ENCODE data around the gene SRL. TPM values are rescaled to one million over a fixed set of nuclear protein-coding genes. Genes with fewer than 3 reads are reported as not detected.
"Not testable (repeated sequence)": the region's sequence is repeated elsewhere in the genome, so short reads cannot be mapped to it uniquely, and the experiment has no call there.

The SRL gene
- polyA plus RNA-seq, 3 donors from 2014 or later: not detected

DNA sequence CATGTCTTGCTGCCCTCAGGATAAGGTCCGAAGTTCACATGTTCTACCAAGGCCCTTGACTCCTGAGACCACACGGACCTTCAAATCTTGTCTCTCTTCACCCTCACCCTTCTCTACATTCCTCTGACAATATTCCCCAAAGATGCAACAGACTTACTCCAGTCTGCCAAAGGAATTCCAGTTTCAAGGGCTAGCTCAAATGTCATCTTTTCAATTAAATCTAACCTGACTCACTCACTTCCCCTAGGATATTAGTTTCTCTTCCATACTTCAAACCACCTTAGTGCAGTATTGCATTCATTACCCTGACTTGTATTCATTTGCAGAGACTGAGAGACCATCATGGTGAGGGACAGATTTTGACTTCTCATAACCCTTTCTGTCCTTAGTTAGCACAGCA, 66.0 kb downstream of the SRL start:
- peaks cover 0 to 10% (median 0%) of the 10 kb centered on the region in 3 donors for H3K36me3 Mint-ChIP-seq
- H3K4me1 Mint-ChIP-seq: no peaks in the 10 kb centered on the region
- H3K9me3 Mint-ChIP-seq: no peaks in the 10 kb centered on the region
- peaks cover 0 to 3% (median 3%) of the 10 kb centered on the region in 3 donors for H3K27me3 Mint-ChIP-seq (ENCODE audit: low read depth in 3 of 3)
- no peak for DNase-seq
- H3K27ac Mint-ChIP-seq: no peak overlapping the region
- H3K4me3 Mint-ChIP-seq: no peak overlapping the region

DNA sequence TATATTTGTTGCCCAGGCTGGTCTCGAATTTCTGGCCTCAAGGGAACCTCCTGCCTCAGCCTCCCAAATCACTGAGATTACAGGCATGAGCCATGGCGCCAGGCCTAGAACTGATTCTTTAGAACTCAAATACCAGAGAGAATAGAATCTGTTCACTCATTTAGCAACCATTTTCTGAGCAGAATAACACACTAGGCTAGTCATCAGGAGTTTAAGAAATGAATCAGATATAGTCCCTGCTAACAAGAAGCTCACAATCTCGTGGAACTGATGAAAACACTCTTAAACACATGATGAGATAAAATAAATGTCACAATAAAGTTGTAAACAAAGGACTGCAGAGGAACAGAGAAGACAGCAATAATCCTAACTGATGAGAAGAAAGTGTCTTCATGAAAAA, 69.8 kb downstream of the SRL start:
- H3K9me3 Mint-ChIP-seq: no peaks in the 10 kb centered on the region
- H3K36me3 Mint-ChIP-seq: peaks cover 0 to 10% (median 0%) of the 10 kb centered on the region in 3 donors
- peaks cover 0 to 3% (median 0%) of the 10 kb centered on the region in 3 donors for H3K27me3 Mint-ChIP-seq (ENCODE audit: low read depth in 3 of 3)
- H3K27ac Mint-ChIP-seq: peak overlapping the region in 1 of 6 donors; percentile 18
- no peaks in the 10 kb centered on the region for H3K4me1 Mint-ChIP-seq
- H3K4me3 Mint-ChIP-seq: peak overlapping the region in 1 of 5 donors; percentile 4
- no peak for DNase-seq

DNA sequence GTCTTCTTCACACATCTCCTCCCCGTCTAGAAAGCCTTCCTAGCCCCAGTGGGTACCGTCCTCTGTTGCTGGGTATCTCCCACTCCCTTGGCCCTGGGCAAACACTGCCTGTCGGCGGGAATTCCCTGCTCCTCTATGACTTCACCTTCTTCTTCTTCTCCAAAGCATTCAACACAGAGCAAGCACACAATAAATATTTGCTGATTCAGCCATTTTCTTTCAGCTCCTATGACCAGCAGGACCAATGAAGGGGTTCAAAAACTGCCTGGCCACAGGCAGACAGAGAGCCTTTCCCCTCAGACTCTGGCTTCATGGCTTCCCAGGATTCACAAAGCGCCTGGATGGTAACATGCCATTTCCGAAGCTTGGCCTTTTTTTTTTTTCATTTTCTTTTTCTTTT, 72.5 kb downstream of the SRL start:
- no peaks in the 10 kb centered on the region for H3K9me3 Mint-ChIP-seq
- H3K4me3 Mint-ChIP-seq: no peak overlapping the region
- H3K27ac Mint-ChIP-seq: no peak overlapping the region
- H3K4me1 Mint-ChIP-seq: no peaks in the 10 kb centered on the region
- peaks cover 0 to 2% (median 2%) of the 10 kb centered on the region in 3 donors for H3K27me3 Mint-ChIP-seq (ENCODE audit: low read depth in 3 of 3)
- peaks cover 0 to 5% (median 0%) of the 10 kb centered on the region in 3 donors for H3K36me3 Mint-ChIP-seq
- no peak for DNase-seq

GRCh38 chr16:4166821-4167220, 75.1 kb downstream of the SRL start:
- H3K9me3 Mint-ChIP-seq: no peaks in the 10 kb centered on the region
- no peaks in the 10 kb centered on the region for H3K4me1 Mint-ChIP-seq
- H3K27ac Mint-ChIP-seq: peak overlapping the region in 2 of 6 donors; percentile 7 to 30
- H3K36me3 Mint-ChIP-seq: no peaks in the 10 kb centered on the region
- H3K4me3 Mint-ChIP-seq: no peak overlapping the region
- DNase-seq: no peak
- H3K27me3 Mint-ChIP-seq (ENCODE audit: low read depth in 3 of 3): peaks cover 0 to 2% (median 2%) of the 10 kb centered on the region in 3 donors

DNA sequence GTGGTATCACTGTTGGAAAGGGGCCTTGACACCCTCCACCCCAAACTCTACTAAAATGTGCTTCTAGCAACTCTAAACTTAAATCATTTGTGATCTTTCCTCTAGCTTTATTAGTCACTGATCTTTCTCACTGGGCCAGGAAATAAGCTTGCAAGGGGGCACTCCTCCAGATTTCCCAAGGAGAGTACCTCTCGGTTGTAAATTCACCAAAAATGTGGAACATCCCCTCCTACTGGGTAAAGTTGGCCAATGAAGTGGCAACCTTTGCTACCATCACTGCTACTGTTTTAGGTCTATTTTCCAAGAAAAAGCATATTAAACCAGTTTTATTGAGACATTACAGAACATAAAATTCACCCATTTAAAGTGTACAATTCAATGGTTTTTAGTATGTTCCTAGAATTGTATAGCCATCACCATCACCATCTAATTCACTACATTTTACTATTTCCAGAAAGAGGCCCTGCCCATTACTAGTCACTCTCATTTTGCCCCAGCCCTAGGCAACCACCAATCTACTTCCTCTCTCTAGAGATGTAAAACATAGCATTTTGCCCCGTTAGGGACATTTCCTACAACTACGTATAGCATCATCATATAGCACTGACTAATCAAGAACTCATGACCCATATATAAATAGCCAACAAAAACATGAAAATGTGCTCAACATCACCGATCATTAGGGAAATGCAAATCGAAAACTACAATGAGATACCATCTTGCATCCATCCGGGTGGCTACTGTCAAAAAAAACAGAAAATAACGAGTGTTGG, 81.0 kb downstream of the SRL start:
- no peak for DNase-seq
- no peaks in the 10 kb centered on the region for H3K36me3 Mint-ChIP-seq
- H3K4me1 Mint-ChIP-seq: peaks cover 0 to 8% of the 10 kb centered on the region in 2 donors
- H3K27ac Mint-ChIP-seq: peak overlapping the region in 2 of 6 donors; percentile 13 to 25
- H3K4me3 Mint-ChIP-seq: no peak overlapping the region
- H3K27me3 Mint-ChIP-seq (ENCODE audit: low read depth in 3 of 3): peaks cover 0 to 3% (median 2%) of the 10 kb centered on the region in 3 donors
- no peaks in the 10 kb centered on the region for H3K9me3 Mint-ChIP-seq

DNA sequence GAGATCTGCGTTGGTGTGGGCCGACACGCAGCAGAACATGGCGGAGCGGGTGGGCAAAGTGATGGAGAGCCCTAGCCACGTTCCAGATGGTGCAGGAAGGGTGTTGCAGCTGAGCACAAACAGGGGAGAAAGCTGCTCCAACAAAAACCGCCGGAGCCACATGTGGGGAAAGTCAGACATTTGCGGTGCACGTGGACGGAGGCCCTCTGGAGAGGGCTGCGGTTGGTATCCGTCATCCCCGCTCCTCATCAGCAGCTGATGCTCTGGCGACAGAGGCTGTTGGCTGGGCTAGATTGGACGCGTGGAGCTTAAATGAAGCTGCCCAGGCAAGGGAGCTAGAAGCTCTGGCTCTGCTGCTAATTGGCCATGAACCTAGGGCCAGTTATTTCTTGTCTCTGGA, 82.2 kb downstream of the SRL start:
- peaks cover 0 to 8% of the 10 kb centered on the region in 2 donors for H3K4me1 Mint-ChIP-seq
- no peaks in the 10 kb centered on the region for H3K36me3 Mint-ChIP-seq
- H3K9me3 Mint-ChIP-seq: no peaks in the 10 kb centered on the region
- no peak for DNase-seq
- no peak overlapping the region for H3K27ac Mint-ChIP-seq
- H3K4me3 Mint-ChIP-seq: no peak overlapping the region
- peaks cover 0 to 3% (median 2%) of the 10 kb centered on the region in 3 donors for H3K27me3 Mint-ChIP-seq (ENCODE audit: low read depth in 3 of 3)

DNA sequence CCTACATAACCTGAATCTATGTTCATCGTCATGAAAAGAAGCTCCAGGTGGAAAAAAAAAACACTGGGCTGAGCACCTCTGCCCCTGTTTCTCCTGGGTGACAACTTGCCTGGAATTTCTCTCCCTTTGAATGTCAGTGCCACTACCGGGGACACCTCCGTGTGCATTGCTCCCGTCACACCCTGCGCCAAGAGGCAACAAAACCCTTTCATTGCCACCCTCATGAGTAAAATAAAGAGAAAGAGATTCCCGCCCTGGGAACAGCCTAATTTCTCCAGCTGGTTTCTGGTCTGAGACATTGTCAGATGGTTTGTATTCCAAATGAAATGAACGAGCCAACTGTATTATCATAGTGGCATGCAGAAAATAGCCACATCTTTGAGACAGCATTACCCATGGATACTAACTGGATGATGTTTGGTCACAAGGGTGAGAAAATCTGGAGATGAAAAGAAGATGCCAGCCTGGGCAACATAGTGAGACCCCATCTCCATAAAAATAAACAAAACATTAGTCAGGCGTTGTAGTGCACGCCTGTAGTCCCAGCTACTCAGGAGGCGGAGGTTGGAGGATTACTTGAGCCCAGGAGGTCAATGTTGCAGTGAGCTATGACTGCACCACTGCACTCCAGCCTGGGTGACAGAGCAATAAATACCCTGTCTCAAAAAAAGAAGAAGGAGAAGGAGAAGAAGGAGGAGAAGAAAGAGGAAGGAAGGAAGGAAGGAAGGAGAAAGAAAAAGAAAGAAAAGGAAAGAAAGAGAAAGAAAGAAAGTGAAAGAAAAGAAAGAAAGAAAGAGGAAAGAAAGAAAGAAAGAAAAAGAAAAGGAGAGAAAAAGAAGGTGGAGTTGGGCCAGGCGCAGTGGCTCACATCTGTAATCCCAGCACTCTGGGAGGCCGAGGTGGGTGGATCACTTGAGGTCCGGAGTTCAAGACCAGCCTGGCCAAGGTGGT, 83.5 kb downstream of the SRL start:
- H3K27ac Mint-ChIP-seq: peak overlapping the region in 1 of 6 donors; percentile 45

DNA sequence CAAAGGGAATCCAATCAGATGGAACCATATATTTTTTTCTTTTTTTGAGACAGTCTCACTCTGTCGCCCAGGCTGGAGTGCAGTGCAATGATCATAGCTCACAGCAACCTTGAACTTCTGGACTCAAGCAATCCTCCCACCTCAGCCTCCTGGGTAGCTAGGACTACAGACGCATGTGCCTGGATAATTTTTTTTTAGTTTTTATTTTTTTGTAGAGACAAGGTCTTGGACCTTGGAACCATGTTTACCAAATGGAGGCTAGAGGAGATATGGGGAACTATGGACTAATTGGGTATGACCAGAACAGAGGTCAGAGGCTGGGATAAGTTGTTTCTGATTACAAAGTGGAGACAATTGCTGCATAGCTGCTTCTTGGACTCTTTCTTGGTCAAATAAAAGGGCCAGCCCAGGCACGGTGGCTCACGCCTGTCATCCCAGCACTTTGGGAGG, 84.5 kb downstream of the SRL start:
- H3K4me3 Mint-ChIP-seq: no peak overlapping the region
- H3K36me3 Mint-ChIP-seq: no peaks in the 10 kb centered on the region
- H3K9me3 Mint-ChIP-seq: no peaks in the 10 kb centered on the region
- H3K4me1 Mint-ChIP-seq: peaks cover 0 to 8% of the 10 kb centered on the region in 2 donors
- DNase-seq: no peak
- H3K27ac Mint-ChIP-seq: no peak overlapping the region
- peaks cover 1 to 3% (median 2%) of the 10 kb centered on the region in 3 donors for H3K27me3 Mint-ChIP-seq (ENCODE audit: low read depth in 3 of 3)

More for the DNA sequence above, 83.5 kb downstream of the SRL start:
- Mint-ChIP-seq H3K9me3 (no peaks in the 10 kb centered on the region), H3K27me3 (ENCODE audit: low read depth in 3 of 3) (peaks cover 0 to 3% (median 2%) of the 10 kb centered on the region in 3 donors), H3K36me3 (no peaks in the 10 kb centered on the region), H3K4me3 (no peak overlapping the region), H3K4me1 (peaks cover 0 to 8% of the 10 kb centered on the region in 2 donors)
- DNase-seq: no peak

DNA sequence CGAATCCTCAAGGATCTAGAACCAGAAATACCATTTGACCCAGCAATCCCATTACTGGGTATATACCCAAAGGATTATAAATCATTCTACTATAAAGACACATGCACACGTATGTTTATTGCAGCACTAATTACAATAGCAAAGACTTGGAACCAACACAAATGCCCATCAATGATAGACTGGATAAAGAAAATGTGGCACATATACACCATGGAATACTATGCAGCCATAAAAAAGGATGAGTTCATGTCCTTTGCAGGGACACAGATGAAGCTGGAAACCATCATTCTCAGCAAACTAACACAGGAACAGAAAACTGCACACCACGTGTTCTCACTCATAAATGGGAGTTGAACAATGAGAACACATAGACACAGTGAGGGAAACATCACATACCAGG, 85.4 kb downstream of the SRL start:
- H3K4me3 Mint-ChIP-seq; H3K9me3 Mint-ChIP-seq; H3K27ac Mint-ChIP-seq; H3K27me3 Mint-ChIP-seq (ENCODE audit: low read depth in 3 of 3); DNase-seq; H3K4me1 Mint-ChIP-seq; H3K36me3 Mint-ChIP-seq: not testable (repeated sequence)

- not testable (repeated sequence) for DNase-seq; H3K4me3 Mint-ChIP-seq; H3K36me3 Mint-ChIP-seq; H3K4me1 Mint-ChIP-seq; H3K9me3 Mint-ChIP-seq; H3K27ac Mint-ChIP-seq; H3K27me3 Mint-ChIP-seq (ENCODE audit: low read depth in 3 of 3)
Observed at GRCh38 chr16:4153364-4153763, 88.5 kb downstream of the SRL start.

DNA sequence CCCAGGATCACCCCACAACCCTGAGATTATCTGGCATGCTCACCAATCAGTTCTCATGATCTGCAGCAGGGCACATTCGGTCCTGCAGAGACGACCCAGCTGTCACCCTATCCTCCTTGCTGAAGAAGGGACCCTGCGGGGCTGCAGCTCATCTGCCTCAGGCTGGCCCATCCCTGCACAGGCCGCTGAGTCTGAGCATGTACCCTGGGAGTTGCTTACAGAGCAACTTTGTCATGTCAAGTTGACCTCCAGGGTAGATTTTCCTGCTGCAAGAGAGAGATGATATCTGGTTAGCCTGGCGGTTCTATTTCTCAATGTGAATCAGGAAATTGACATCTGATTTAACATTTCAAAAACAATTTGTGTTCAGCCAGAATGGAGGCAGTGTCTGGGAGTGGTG, 89.6 kb downstream of the SRL start:
- H3K9me3 Mint-ChIP-seq: no peaks in the 10 kb centered on the region
- no peak for DNase-seq
- peaks cover 0 to 4% (median 2%) of the 10 kb centered on the region in 3 donors for H3K27me3 Mint-ChIP-seq (ENCODE audit: low read depth in 3 of 3)
- no peak overlapping the region for H3K4me3 Mint-ChIP-seq
- H3K4me1 Mint-ChIP-seq: no peaks in the 10 kb centered on the region
- H3K36me3 Mint-ChIP-seq: no peaks in the 10 kb centered on the region
- H3K27ac Mint-ChIP-seq: no peak overlapping the region

DNA sequence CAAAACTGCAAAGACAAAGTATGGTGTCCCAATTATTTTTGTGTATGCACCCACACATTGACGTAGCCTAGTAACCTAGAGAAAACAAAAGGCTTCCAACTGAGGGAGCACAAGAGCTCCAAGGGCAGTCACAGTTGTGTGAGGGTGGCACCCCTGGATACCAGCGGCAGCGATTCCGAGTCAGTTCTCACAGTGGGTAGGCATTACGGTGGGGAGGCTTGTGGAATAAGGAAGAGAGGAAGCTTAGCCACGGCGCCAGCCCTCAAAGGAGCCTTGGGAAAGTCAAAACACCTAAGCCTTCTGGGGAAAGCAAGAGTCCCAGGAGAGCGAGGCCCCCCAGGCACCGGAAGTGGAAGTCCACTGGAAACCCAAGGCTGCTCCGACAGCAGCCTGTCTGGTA, 94.6 kb downstream of the SRL start:
- Mint-ChIP-seq H3K36me3 (no peaks in the 10 kb centered on the region), H3K4me3 (no peak overlapping the region), H3K27ac (no peak overlapping the region), H3K4me1 (peaks cover 0 to 3% of the 10 kb centered on the region in 2 donors), H3K27me3 (ENCODE audit: low read depth in 3 of 3) (peaks cover 0 to 5% (median 2%) of the 10 kb centered on the region in 3 donors), H3K9me3 (no peaks in the 10 kb centered on the region)
- DNase-seq: no peak

DNA sequence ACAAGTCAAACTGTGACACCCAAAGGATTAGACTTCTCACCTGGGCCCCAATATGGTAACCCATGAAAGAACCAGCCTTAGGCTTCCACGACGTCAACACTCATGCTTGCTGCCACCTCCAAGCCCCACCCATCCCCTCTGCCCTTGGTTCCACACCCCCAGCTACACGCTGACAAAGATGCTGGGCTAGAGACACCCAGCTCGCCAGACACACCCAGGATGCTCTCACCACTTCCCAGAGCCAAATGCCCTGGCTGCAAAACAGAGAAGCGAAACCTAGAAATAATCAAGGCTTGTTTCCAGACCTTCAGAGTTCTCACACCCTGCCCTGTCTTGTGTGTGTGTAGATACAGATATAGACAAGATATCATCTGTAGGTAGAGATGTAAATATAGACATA, 99.6 kb downstream of the SRL start:
- H3K27ac Mint-ChIP-seq: peak overlapping the region in 2 of 6 donors; percentile 9 to 57

GRCh38 chr16:4141604-4142003, 100.3 kb downstream of the SRL start:
- Mint-ChIP-seq H3K36me3 (no peaks in the 10 kb centered on the region), H3K4me1 (peaks cover 0 to 4% of the 10 kb centered on the region in 2 donors), H3K4me3 (no peak overlapping the region), H3K27me3 (ENCODE audit: low read depth in 3 of 3) (peaks cover 2 to 5% (median 3%) of the 10 kb centered on the region in 3 donors), H3K27ac (no peak overlapping the region), H3K9me3 (no peaks in the 10 kb centered on the region)
- DNase-seq: no peak

More for the DNA sequence above, 99.6 kb downstream of the SRL start:
- DNase-seq: peak; percentile 3 to 49 (median 10)
- Mint-ChIP-seq H3K9me3 (no peaks in the 10 kb centered on the region), H3K27me3 (ENCODE audit: low read depth in 3 of 3) (peaks cover 2 to 5% (median 3%) of the 10 kb centered on the region in 3 donors), H3K4me1 (peaks cover 0 to 4% of the 10 kb centered on the region in 2 donors), H3K4me3 (no peak overlapping the region), H3K36me3 (no peaks in the 10 kb centered on the region)

All from immature natural killer cell (primary cell).